ENCODE measurements around the gene ANKRD23.

Gene ANKRD23

DNA sequence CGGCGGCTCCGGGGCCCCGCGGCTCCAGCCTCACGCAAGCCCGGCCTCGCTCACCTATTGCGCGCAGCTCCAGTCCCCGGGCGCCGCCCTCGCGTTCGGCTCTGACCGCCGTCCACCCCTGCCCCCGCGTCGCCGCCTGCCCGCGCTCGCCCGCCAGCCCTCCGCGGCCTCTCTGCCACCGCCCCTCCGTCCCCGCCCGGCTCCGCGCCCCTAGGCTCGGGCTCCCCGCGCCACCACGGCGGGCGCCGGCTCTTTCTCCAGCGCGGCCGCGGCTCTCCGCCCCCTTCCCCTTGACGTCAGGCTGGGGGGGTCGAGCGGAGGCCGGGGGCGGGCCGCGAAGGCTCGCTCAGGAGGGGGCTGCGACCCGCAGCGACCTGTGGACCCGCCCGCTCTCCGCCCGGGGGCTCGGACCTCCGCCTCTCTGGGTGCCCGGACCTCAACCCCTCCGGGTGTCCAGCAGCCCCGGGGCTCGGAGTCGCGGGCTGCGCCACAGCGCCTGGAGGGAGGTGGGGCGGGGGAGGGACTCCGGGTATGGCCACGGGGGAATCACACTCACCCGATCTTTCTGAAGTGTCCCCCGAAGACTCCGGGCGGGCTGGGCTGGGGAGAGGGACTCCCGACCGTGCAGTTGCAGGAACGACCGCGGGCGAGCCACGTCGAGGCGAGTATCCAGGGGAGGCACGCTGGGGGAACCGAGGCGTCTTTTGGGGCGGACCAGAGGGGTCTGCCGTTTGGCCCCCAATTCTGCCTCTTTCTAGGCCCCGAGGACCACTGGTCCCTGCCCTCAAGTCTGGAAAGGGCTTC, 26.2 kb upstream of the ANKRD23 start, which contains the start of gene SEMA4C:
Gene SEMA4C, minus strand, starts transcription at position 259 of the 804 bp plus-strand sequence. CDS start 2,194 bp downstream, outside the sequence.
- DNase-seq (ENCODE audit: low read depth, low spot score) = no peak
- TF ChIP-seq ZNF274 (IDR thresholded peaks at IDR 0.05; ENCODE audit: low read depth, low read length) = no peak
- peaks cover 29% of the 10 kb centered on the region for H3K4me1 ChIP-seq (ENCODE audit: insufficient read depth, insufficient read length)

DNA sequence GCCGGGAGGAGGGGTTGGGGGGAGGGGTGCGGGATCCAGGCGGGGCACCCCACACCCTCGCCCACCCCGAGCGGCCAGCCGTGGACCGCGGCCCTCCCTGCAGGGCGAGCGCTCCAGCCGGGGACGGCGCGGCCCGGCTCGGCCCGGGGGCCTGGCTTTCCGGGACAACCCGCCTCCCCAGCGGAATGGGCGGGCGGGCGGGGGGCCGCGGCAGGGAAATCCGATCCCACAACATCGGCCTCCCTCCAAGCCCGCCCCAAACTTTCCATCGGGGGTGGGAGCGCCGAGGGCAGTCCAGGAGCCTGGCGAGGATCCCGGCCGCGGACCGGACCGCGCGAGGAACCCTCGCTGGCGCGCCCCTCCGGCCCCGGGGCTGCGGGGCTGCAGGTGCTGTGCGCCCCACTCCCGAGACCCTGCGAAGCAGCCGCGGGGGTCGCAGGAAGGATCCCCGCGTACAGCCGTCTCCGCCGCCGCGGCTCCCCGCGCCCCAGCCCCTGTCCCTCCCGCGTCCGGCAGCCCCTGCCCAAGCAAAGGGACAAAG, 25.5 kb upstream of the ANKRD23 start:
- peaks cover 3% of the 10 kb centered on the region for H3K27me3 ChIP-seq (ENCODE audit: insufficient read depth, insufficient read length)
- no peak for DNase-seq (ENCODE audit: low read depth, low spot score)
- H3K4me1 ChIP-seq (ENCODE audit: insufficient read depth, insufficient read length) = peaks cover 27% of the 10 kb centered on the region
- TF ChIP-seq ZNF274 (IDR thresholded peaks at IDR 0.05; ENCODE audit: low read depth, low read length) = no peak
- TF ChIP-seq YY1 (IDR thresholded peaks at IDR 0.05; ENCODE audit: insufficient read depth, insufficient read length) = no peak
- TF ChIP-seq SUZ12 (IDR thresholded peaks at IDR 0.05; ENCODE audit: extremely low read depth, insufficient read depth, insufficient read length) = no peak
- peak overlapping the region; percentile 83 for H3K4me3 ChIP-seq (ENCODE audit: insufficient read length, low read depth)
- peak overlapping the region; percentile 90 for H3K9ac ChIP-seq (ENCODE audit: insufficient read length, low read depth)
- peaks cover 37% of the 10 kb centered on the region for H3K36me3 ChIP-seq (ENCODE audit: insufficient read depth, insufficient read length, low read length)
- H3K9me3 ChIP-seq (ENCODE audit: insufficient read depth, low read length) = no peaks in the 10 kb centered on the region

More for the DNA sequence above, 26.2 kb upstream of the ANKRD23 start, which contains the start of gene SEMA4C:
- Histone ChIP-seq H3K9ac (ENCODE audit: insufficient read length, low read depth) (peak within 1 kb of the TSS; percentile 90), H3K9me3 (ENCODE audit: insufficient read depth, low read length) (no peaks in the 10 kb centered on the region), H3K36me3 (ENCODE audit: insufficient read depth, insufficient read length, low read length) (peaks cover 30% of the 10 kb centered on the region), H3K27me3 (ENCODE audit: insufficient read depth, insufficient read length) (peaks cover 3% of the 10 kb centered on the region), H3K4me3 (ENCODE audit: insufficient read length, low read depth) (peak within 1 kb of the TSS; percentile 83)

DNA sequence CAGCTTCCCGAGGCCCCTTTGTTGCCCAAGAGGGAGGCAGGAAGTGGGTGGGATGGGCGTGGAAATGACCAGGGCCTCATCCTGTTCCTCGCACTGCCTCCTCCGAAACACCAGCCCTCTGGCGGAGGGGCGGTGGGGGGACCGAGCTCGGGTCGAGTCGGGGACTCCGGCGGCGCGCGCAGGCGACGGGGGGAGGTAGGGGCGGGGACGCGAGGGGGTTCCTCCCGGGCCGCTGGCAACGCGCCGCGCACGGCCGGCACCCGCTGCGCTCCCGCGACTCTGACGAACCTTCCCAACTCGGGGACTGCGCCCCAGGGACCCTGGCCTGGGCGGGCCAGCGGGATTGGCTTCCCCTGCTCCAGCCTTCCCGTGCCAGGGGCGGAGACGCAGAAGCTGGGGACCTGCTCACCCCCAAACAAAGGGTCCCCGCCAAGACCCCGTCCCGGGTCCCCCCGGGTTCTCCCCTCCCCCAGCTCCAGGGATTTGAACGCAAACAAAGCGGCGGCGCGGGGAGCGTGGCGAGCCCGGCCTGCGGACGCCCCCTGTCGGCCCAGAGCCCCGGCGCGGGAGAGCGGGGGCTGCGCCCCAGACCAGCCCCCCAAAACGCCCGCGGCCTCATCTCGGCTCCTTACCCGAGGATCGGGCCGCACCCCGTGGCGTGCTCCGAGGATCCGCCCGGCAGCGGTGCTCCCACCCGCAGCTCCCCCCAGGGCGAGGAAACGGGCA, 24.9 kb upstream of the ANKRD23 start:
- TF ChIP-seq ZNF274 (IDR thresholded peaks at IDR 0.05; ENCODE audit: low read depth, low read length) (no peak), SUZ12 (IDR thresholded peaks at IDR 0.05; ENCODE audit: extremely low read depth, insufficient read depth, insufficient read length) (no peak), YY1 (IDR thresholded peaks at IDR 0.05; ENCODE audit: insufficient read depth, insufficient read length) (no peak)
- DNase-seq (ENCODE audit: low read depth, low spot score) = no peak
- peak overlapping the region; percentile 83 for H3K4me3 ChIP-seq (ENCODE audit: insufficient read length, low read depth)
- peaks cover 3% of the 10 kb centered on the region for H3K27me3 ChIP-seq (ENCODE audit: insufficient read depth, insufficient read length)
- H3K4me1 ChIP-seq (ENCODE audit: insufficient read depth, insufficient read length) = peaks cover 23% of the 10 kb centered on the region
- H3K9ac ChIP-seq (ENCODE audit: insufficient read length, low read depth) = peak overlapping the region; percentile 90
- no peaks in the 10 kb centered on the region for H3K9me3 ChIP-seq (ENCODE audit: insufficient read depth, low read length)
- H3K36me3 ChIP-seq (ENCODE audit: insufficient read depth, insufficient read length, low read length) = peaks cover 43% of the 10 kb centered on the region

DNA sequence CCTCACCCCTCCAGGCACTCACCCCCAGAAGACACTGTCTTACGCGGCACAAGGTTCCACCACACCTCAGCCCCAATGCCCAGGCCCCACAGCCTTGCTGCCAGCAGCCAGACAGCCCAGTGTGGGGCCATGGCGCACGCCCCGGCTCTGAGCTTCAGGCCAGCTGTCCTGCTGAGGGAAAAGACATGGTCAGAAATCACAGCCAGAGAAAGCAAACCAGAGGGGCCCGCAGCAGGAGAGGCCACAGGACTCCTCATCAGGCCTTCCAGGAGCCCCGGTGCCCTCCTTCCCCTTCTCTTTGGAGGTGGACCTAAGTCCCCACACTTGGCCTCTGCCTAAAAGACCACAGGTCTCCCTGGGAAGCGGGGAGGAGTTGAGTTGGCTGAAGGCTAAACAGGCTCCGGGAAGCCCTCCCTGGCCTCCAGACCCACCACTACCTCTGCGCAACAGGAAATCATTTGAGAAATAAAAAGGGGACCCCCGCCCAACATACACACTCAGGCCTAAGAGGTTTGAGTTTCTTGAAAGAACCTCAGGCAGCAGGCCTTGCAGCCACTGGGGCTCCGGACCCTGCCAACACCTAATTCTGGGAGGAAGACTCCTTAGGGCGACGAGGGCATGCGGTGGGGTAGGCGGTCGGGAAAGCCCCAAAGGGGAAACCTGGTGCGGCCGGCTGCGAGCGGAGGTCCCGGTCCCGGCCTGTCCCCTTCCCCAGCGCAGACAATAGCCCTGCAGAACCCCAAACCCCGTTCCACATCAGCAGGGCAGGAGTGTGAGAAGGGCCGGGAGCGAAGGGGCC, 24.1 kb upstream of the ANKRD23 start:
- peaks cover 51% of the 10 kb centered on the region for H3K36me3 ChIP-seq (ENCODE audit: insufficient read depth, insufficient read length, low read length)
- DNase-seq (ENCODE audit: low read depth, low spot score) = no peak
- peak overlapping the region; percentile 83 for H3K4me3 ChIP-seq (ENCODE audit: insufficient read length, low read depth)
- no peak for TF ChIP-seq ZNF274 (IDR thresholded peaks at IDR 0.05; ENCODE audit: low read depth, low read length)
- TF ChIP-seq YY1 (IDR thresholded peaks at IDR 0.05; ENCODE audit: insufficient read depth, insufficient read length) = no peak
- TF ChIP-seq SUZ12 (IDR thresholded peaks at IDR 0.05; ENCODE audit: extremely low read depth, insufficient read depth, insufficient read length) = no peak
- no peaks in the 10 kb centered on the region for H3K9me3 ChIP-seq (ENCODE audit: insufficient read depth, low read length)
- peaks cover 21% of the 10 kb centered on the region for H3K4me1 ChIP-seq (ENCODE audit: insufficient read depth, insufficient read length)
- H3K27me3 ChIP-seq (ENCODE audit: insufficient read depth, insufficient read length) = peaks cover 3% of the 10 kb centered on the region
- peak overlapping the region; percentile 90 for H3K9ac ChIP-seq (ENCODE audit: insufficient read length, low read depth)

DNA sequence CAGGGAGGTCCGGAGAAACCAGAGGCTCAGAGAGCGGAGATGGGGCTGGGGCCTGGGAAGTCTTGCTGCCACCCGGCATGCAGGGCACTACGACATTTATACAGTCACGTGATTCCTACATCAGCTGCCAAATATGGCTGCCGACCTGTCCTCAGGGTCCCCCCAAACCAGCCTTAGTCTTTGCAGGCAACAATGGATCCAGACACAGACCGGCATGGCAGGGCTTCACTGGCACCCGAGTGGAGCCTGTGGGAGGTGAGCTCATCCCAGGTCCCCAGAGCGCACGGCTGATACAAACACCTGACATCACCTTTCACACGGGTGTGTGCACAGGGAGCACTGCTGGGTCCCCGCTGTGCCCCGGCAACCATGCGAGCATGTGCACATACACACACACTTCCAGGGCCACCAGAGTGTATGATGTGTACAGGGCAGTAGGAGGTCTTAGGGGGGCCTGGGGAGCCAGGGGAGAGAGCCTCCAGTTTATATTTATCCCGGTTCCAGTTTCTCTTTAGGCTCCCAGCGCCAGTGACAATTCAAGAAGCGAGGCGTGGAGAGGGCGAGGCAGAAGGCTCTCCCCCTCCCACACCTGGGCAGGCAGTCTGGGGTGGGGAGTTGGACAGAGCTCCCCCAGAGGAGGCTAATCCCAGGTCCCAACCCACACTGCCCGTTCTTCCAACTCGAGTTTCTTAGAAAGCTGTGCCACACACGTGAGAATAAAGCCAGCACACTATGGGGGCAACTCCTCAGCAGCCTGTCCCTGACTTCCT, 23.4 kb upstream of the ANKRD23 start:
- H3K9ac ChIP-seq (ENCODE audit: insufficient read length, low read depth) = peak overlapping the region; percentile 90
- H3K27me3 ChIP-seq (ENCODE audit: insufficient read depth, insufficient read length) = peaks cover 3% of the 10 kb centered on the region
- peaks cover 53% of the 10 kb centered on the region for H3K36me3 ChIP-seq (ENCODE audit: insufficient read depth, insufficient read length, low read length)
- H3K4me1 ChIP-seq (ENCODE audit: insufficient read depth, insufficient read length) = peaks cover 21% of the 10 kb centered on the region
- peak overlapping the region; percentile 83 for H3K4me3 ChIP-seq (ENCODE audit: insufficient read length, low read depth)
- DNase-seq (ENCODE audit: low read depth, low spot score) = no peak
- TF ChIP-seq YY1 (IDR thresholded peaks at IDR 0.05; ENCODE audit: insufficient read depth, insufficient read length) (no peak), SUZ12 (IDR thresholded peaks at IDR 0.05; ENCODE audit: extremely low read depth, insufficient read depth, insufficient read length) (no peak), ZNF274 (IDR thresholded peaks at IDR 0.05; ENCODE audit: low read depth, low read length) (no peak)
- no peaks in the 10 kb centered on the region for H3K9me3 ChIP-seq (ENCODE audit: insufficient read depth, low read length)

DNA sequence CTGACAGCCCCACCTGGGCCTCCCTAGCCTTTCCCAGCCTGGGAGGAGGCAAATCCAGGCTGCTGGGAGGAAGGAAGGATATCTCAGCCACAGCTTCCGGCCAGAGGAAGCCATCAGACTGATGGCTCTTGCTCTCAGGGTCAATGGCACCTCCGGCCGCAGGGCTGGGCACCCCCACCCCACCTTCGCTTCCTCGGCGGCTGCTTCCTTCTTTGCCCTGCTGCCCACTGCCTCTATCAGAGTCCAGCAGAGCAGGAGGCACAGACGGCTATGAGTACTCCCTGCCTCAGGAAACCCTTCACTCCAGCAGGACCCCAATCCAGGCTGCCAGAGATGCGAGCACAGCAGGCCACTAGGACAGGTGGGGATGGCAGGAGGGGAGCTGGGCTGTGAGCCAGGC, 22.8 kb upstream of the ANKRD23 start:
- no peak for DNase-seq (ENCODE audit: low read depth, low spot score)
- no peak for TF ChIP-seq SUZ12 (IDR thresholded peaks at IDR 0.05; ENCODE audit: extremely low read depth, insufficient read depth, insufficient read length)
- TF ChIP-seq ZNF274 (IDR thresholded peaks at IDR 0.05; ENCODE audit: low read depth, low read length) = no peak
- TF ChIP-seq YY1 (IDR thresholded peaks at IDR 0.05; ENCODE audit: insufficient read depth, insufficient read length) = no peak
- Histone ChIP-seq H3K9me3 (ENCODE audit: insufficient read depth, low read length) (no peaks in the 10 kb centered on the region), H3K27me3 (ENCODE audit: insufficient read depth, insufficient read length) (peaks cover 3% of the 10 kb centered on the region), H3K4me1 (ENCODE audit: insufficient read depth, insufficient read length) (peaks cover 21% of the 10 kb centered on the region), H3K36me3 (ENCODE audit: insufficient read depth, insufficient read length, low read length) (peaks cover 59% of the 10 kb centered on the region), H3K9ac (ENCODE audit: insufficient read length, low read depth) (peak overlapping the region; percentile 58), H3K4me3 (ENCODE audit: insufficient read length, low read depth) (no peak overlapping the region)

All from NT2/D1 (cell line).